HG03469 (cell line): Measurements from ENCODE around the gene RFFL.

Experiments used
- ATAC-seq: cut with Tn5 transposase; IDR thresholded peaks from one replicate; pipeline ENCODE4 v1.9.1; 2021; ENCODE audit warnings: mild to moderate bottlenecking, moderate library complexity, moderate number of reproducible peaks; ENCODE audit not compliant: unreplicated experiment

Gene RFFL

DNA sequence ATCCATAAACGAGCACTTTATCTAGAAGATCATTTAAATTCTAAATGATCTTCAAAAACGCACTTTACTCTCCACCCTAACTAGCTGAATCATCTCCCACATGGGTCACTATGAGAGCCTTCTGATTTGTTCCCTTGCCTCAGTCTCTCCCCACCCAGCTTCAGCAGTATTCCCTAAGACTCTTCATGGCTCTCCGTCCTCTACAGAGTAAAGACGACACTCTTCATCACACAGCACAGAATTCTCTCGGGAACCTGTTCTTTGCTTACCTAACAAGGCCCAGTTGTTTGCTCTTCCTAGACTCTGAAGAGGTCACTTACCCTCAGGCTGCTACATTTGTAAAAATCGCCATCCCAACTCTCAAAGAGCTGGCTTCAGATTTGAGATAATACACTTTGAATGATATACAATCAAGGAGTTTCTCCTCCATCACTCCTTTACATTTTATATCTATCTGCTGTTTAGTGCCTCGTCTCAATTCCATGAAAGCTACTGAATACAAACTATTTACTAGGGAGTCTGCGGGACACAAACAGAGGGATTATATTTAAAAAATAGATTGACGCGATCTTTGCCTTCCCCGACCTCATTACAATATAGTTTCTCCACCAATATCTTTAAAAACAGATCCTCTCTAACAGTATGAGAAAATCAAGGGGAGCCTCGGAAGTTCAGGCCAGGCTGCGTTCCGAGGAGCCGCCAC, 83.7 kb downstream of the RFFL start:
- no peak for ATAC-seq

DNA sequence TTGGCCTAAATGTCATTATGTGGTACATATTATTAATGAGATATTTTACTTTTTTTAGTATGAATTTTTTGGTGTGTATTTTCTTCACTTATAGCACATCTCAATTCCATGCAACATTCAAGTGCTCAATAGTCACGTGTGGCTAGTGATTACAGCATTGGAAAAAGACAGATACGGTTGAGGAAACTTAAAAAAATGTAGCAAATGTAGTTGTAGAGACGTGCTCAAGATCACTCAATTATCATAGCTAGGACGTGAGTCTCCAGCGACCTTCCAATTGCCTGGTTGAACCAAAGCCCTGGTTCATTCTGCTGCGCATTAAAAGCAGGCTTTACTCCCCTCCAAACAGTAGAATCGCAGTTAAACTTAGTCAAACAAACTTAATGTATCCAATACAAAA, 84.4 kb downstream of the RFFL start:
- no peak for ATAC-seq

DNA sequence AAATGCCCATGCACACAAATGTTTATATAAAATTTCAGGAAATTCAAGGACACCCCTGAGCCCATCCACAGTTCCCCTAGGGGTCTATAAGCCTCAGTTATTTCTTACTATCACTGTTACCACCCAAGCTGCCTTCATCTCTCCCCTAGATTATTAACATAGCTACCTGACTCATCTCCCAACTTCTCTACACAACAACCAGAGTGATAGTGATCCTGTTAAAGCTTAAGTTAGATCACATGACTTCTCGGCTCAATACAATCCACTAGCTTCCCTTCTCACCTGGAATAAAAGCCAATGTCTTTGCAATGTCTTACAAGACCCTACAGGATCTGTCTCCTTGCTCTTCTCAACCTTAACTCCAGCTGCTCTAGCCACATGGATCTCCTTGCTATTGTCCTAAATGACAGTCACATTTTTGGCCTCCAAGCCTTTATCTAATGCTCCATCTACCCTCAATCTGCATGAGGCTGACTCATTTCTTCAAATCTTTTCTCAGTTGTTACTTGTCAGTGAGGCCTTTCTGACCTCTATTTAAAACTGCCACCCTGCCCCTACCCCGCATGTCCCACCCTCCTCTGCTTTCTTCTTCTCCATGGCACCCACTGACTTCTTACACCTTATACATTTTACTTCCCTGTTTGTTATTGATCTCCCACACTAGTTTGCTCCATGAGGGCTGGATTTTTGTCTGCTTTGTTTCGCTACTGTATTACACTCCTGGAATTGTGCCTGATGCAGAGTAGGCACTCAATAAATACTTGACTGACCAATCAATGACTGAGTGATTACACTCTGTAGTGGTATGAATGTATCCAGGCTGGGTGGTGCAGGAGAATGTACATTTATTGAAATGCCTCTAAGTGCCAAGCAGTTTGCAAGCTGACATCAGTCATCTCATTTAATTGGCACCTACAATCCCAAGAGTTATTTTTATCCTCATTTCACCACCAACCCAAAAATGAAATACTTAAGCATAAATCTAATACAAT, 88.4 kb downstream of the RFFL start:
- ATAC-seq, result no peak

DNA sequence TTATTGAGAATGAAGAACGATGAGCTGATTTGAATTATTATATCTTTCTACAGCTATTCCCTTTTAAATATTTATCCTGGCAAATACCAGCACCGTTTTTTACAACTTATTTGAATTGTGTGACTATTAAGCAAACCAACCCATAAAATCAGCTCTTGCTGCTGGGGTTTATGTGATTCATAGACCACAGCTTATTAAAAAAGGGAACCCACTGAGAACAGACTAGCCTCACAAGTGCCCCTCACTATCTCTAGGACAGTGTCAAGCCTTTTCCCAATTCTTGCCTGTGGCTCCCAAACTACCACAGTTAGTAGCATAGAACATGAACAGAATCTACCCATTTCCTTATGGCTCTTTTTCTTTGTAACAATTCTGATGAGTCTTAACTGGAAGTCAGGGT, 89.3 kb downstream of the RFFL start:
- ATAC-seq, result no peak

DNA sequence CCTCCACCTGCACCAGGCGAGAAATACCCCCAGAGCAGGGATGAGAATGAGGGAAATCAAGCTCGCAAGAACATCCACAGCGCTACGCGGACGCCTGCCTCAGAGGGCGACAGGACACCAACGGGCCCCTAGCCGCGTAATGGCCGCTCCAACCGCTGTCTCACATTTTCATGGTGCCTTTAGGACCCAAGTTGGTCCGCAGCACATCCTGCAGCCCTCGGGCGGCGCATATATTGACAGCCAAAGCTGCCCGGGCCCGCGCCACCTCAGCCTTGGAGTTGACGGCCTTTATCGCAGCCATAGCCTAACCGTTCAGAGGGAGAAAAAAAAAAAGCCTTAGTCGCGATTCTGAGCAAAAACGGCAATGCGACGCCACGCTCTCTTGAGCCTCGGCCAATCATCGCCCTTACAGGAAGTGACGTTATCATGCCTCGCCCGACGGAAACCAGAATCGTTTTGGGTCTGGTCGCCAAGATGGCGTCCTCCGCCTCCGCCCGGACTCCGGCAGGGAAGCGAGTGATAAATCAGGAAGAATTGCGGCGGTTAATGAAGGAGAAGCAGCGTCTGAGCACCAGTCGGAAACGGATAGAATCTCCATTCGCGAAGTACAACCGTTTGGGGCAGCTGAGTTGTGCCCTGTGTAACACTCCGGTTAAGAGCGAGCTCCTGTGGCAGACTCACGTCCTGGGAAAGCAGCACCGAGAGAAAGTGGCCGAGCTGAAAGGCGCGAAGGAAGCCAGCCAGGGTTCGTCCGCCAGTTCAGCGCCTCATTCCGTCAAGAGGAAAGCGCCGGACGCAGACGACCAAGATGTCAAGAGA, 102.2 kb downstream of the RFFL start, which contains the start of the genes CCT6B and ZNF830:
TSS of gene CCT6B (minus strand) at position 368 of the 819 bp plus-strand sequence. CDS start at position 301, 67 bp downstream.
TSS of gene ZNF830 (plus strand) at position 448 of the 819 bp plus-strand sequence. CDS start at position 475, 27 bp downstream.
- ATAC-seq, result peak; percentile 75

DNA sequence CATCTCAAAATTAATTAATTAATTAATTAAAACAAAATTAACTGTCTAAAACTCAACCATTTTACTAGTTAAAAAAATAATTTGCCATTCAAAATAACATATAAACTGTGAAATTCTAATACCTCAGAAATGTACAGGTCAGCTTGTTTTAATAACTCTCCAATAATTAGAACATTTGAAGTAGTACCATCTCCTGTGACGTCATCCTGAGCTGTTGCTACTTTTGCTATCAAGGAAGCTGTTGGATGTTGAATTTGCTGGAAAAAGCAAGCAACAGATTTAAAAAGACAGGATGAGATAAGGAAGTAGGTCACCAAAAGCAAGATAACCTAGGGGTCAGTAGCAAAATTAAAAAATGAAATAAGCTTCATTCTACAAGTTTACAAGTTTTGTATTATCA, 105.1 kb downstream of the RFFL start:
- no peak for ATAC-seq
